Stimulated activated CD8-positive, alpha-beta memory T cell treated with anti-CD3 and anti-CD28 coated beads, Interleukin-4, amount 100 ng/mL, for 48 hours (primary cell): ENCODE measurements around the gene KLK11.
"Not testable (repeated sequence)": the region's sequence is repeated elsewhere in the genome, so short reads cannot be mapped to it uniquely, and the experiment has no call there.

Experiments used
- DNase-seq: peaks from one replicate; pipeline ENCODE4 v3.0.0-alpha.2; 2020

Gene KLK11

GRCh38 chr19:51002542-51003311, 23.7 kb downstream of the KLK11 start:
- DNase-seq, result peak; percentile 61

GRCh38 chr19:51002089-51002532, 24.3 kb downstream of the KLK11 start:
- no peak for DNase-seq

- DNase-seq, result no peak
Observed at GRCh38 chr19:51001515-51001914, 24.9 kb downstream of the KLK11 start, which contains the start of gene KLK8. Gene KLK8, minus strand, starts transcription at chr19:51001604. Its CDS starts 437 bp downstream, at chr19:51001167.

- no peak for DNase-seq
Observed at GRCh38 chr19:51000981-51001380, 25.4 kb downstream of the KLK11 start.

- DNase-seq, result no peak
Observed at GRCh38 chr19:51000426-51000825, 26.0 kb downstream of the KLK11 start.

GRCh38 chr19:50998686-50999085, 27.7 kb downstream of the KLK11 start:
- DNase-seq, result no peak

- no peak for DNase-seq
Observed at GRCh38 chr19:50998061-50998460, 28.4 kb downstream of the KLK11 start.

GRCh38 chr19:50994129-50994528, 32.3 kb downstream of the KLK11 start:
- no peak for DNase-seq

GRCh38 chr19:50992666-50993035, 33.8 kb downstream of the KLK11 start:
- DNase-seq, result no peak

- not testable (repeated sequence) for DNase-seq
Observed at GRCh38 chr19:50984416-50984815, 42.0 kb downstream of the KLK11 start.

- no peak for DNase-seq
Observed at GRCh38 chr19:50983625-50984292, 42.7 kb downstream of the KLK11 start, which contains the start of gene KLK7. Gene KLK7, minus strand, starts transcription at chr19:50983917. Its CDS starts 1,518 bp downstream, at chr19:50982399.

- DNase-seq, result no peak
Observed at GRCh38 chr19:50982186-50982585, 44.2 kb downstream of the KLK11 start.

- no peak for DNase-seq
Observed at GRCh38 chr19:50981587-50982146, 44.7 kb downstream of the KLK11 start.

GRCh38 chr19:50980208-50980607, 46.2 kb downstream of the KLK11 start:
- DNase-seq, result no peak

- no peak for DNase-seq
Observed at GRCh38 chr19:50979758-50980157, 46.7 kb downstream of the KLK11 start.

- no peak for DNase-seq
Observed at GRCh38 chr19:50978772-50979390, 47.5 kb downstream of the KLK11 start.

GRCh38 chr19:50977626-50978025, 48.8 kb downstream of the KLK11 start:
- DNase-seq, result no peak

- DNase-seq, result no peak
Observed at GRCh38 chr19:50975766-50976165, 50.6 kb downstream of the KLK11 start.

GRCh38 chr19:50974702-50975556, 51.5 kb downstream of the KLK11 start:
- DNase-seq, result no peak

- no peak for DNase-seq
Observed at GRCh38 chr19:50972795-50973376, 53.5 kb downstream of the KLK11 start.
